ENCODE measurements around the gene RBBP5.
A peak's percentile ranks its signal among the peaks of the same experiment; 100 is the strongest.

Gene RBBP5

DNA sequence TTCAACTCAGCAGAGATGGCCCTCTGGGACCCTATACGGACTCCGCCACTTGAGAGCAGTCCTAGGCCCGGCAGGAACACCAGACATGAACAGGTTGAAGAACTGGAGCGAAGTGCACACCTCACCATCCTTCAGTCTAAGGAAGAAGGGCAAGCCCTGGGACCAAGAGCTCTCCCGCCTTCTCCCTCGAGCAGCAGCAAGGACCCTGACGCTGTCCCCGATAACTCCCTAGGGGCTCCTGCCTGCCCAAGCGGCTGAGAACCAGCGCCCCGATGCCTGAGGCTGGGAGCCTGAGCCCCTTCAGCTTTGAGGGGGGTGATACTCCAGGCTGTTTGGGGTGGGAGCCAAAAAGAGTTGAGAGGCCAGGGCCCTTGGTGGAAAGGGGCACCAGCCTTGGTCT lies 47.7 kb downstream of the RBBP5 start:
- DNase-seq (ENCODE audit: low spot score) = no peak

DNA sequence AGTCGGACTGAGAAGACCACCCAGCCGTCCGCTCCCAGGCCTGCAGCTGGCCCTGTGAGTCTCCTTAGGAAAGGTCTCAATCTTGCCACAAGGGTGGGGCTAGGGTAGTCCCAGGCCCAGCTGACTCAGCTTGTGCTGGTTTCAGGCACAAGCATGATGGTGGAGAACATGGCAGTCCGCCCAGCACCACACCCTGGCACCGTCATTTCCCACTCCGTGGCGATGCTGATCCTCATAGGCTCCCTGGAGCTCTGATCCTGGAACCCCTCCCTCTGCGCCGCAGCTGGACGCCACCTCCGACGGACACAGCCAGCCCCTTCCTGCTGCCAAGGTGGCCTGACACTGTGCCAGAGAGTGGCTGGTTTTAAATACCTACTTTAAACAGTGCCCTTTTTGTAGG lies 48.3 kb downstream of the RBBP5 start:
- peak; percentile 7 for DNase-seq (ENCODE audit: low spot score)

DNA sequence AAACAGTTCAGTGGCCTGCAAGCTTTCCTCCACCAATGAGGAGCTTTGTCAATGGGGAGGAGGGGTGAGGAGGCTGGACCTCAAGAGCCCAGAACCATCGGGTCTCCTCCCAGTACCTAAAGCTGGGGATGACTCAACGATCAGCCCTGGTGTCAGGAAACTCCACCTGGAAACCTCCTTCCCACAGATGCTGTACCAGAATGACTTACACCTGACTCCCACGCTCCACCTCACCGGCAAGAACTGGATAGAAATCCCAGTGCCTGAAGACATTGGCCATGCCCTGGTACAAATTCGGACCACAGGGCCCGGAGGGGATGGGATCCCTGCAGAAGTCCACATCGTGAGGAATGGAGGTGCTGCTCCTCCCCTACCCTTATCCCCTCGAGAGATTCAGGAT lies 48.9 kb downstream of the RBBP5 start:
- DNase-seq (ENCODE audit: low spot score) = peak; percentile 2

DNA sequence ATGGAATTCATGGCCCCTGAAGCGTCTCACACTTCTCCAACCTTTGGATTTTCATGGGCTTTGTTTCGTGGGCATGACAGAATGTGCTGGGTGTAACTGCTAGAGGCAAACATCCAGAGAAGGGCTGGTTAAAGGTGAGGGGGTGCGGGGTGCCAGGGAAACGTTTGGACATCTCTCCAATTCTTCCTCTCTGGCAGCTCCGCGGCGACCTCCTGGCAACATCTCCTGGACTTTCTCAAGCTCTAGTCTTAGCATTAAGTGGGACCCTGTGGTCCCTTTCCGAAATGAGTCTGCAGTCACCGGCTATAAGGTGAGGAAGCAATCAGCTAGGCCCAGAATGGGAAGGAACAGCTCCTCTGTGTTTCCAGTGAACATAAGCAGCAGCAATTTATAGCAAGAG lies 49.5 kb downstream of the RBBP5 start:
- DNase-seq (ENCODE audit: low spot score) = no peak

DNA sequence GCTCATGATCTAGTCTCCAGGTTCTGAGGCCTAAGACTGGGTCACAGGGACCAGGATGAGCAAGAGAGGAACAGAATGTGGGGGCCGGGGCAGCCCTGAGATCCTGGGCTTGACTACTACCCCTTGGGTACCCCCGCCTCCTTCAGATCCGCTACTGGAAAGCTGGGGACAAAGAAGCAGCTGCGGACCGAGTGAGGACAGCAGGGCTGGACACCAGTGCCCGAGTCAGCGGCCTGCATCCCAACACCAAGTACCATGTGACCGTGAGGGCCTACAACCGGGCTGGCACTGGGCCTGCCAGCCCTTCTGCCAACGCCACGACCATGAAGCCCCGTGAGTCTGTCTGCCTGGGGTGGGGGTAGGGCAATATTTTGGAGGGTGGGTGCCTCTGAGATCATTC lies 50.0 kb downstream of the RBBP5 start:
- DNase-seq (ENCODE audit: low spot score) = no peak

DNA sequence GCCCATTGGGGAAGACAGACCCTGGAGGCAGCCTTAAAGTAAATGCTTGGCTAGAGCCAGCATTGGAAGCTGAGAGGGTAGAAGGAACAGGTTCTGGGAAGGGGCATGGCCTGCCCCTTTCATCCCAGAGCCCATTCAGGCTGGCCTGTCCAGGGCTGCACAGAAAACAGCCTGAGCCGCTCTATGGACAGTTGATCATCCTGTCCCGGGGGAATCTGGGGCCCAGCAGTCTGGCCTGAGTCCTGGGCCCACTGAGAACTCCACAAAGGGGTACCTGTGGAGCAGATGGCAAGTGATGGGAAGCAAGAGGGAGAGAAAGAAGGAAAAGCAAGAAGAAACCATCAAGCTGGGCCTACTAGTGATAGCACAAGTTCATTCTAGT lies 50.8 kb downstream of the RBBP5 start:
- DNase-seq (ENCODE audit: low spot score) = no peak

DNA sequence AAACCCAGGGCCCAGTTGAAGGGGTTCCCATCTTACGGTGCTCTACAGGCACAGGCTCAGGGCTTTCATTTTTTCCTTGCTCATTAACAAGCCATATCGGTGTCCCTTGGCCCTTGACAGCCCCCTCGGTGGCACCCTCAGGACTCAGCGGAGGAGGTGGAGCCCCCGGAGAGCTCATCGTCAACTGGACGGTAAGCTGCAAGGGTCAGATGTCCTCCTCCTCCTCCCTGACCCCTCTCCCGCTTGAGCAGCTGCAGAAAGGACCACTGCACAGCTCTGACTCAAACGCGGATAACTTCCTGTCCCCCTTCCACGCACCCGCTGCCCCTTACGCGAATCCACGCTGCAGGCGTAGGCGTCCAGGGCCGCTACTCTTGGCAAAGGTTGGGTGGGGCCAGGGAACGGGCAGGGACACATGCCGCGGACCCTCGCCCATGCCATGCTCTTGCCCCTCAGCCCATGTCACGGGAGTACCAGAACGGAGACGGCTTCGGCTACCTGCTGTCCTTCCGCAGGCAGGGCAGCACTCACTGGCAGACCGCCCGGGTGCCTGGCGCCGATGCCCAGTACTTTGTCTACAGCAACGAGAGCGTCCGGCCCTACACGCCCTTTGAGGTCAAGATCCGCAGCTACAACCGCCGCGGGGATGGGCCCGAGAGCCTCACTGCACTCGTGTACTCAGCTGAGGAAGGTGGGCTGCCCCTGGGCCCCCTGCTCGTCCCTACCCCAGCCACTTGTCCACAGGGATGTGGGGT lies 52.2 kb downstream of the RBBP5 start:
- DNase-seq (ENCODE audit: low spot score) = no peak

DNA sequence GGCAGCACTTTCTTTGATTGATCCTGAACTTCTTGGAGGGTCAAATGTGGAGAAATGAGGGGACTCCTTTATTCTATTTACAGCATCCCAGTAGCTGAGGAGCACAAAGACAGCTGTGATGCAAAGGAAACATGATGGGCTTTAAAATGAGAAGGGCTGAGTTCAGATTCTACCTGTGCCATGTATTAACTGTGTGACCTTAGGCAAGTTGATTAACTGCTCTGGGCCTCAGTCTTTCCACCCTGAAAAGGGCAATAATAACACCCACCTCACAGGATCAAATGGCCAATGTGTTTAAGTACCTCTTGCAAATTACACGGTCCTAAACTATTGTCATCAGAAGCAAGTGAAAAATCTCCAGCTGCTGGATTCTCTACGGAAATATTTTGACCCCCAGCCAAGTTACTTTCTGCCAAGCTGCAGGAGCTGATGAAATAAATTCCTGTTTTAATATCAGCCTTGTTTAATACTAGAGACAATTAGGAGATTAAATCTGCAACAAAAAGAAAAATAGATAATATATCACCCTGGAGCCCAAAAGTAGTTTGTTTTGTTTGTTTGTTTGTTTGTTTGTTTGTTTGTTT lies 53.2 kb downstream of the RBBP5 start:
- no peak for DNase-seq (ENCODE audit: low spot score)

DNA sequence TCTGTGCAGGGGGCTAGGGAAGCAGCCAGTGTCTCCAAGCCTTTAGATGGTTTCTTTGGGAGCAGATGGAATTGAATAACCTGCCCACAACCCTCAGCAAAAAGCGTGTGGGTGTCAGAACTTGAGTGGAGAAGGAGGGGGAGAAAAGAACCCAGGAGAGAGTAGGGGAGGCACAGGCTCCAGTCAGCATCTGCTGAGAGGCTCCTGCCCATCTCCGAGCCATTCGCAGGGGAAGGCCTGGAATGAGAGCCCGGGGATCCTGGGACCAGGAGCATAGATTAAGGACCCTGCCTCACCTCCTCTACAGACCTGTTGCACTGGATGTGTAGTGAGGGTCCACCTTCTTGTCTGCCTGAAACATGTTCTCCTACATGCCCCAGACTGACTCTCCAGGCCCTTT lies 53.8 kb downstream of the RBBP5 start:
- DNase-seq (ENCODE audit: low spot score) = no peak

DNA sequence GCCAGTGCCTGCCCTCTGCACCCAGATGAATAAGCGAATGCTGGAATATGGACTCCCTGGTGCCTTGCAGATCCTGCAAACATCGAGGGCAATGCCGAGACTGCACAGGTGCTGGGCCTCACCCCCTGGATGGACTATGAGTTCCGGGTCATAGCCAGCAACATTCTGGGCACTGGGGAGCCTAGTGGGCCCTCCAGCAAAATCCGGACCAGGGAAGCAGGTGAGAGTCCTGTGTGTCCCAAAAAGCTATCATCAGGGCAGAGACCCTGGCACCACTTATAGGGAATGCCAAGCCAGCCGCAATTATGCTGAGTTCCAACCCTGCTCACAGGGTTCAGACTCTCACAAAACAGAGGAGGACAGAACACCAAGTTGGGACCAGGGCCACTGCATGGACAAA lies 54.7 kb downstream of the RBBP5 start:
- no peak for DNase-seq (ENCODE audit: low spot score)

DNA sequence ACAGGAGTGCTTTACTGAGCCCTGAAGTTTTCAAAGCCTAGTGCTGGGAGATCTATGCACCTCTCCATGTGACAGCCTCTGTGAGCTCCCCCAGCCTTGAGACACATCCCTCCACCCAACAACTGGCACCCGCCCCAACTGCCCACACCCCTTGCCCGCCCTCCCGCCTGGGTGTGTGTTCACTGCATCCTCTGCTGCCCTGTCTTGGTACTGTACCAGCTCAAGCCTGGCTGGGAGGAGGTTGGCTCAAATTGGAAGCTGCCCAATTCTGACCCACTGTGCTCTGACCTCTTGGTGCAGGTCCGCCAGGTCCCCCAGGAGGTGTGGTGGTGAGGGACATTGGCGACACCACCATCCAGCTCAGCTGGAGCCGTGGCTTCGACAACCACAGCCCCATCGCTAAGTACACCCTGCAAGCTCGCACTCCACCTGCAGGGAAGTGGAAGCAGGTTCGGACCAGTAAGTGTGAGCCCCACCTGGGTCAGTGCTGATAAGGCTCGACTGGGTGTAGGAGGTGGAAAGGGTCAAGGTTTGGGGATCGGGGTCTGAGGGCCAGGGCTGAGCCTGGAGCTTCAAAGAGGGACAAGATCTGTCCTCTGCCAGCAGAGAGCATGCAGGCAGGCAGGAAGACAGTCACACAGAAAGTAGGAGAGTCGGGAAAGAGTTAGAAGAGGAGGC lies 55.5 kb downstream of the RBBP5 start:
- no peak for DNase-seq (ENCODE audit: low spot score)

DNA sequence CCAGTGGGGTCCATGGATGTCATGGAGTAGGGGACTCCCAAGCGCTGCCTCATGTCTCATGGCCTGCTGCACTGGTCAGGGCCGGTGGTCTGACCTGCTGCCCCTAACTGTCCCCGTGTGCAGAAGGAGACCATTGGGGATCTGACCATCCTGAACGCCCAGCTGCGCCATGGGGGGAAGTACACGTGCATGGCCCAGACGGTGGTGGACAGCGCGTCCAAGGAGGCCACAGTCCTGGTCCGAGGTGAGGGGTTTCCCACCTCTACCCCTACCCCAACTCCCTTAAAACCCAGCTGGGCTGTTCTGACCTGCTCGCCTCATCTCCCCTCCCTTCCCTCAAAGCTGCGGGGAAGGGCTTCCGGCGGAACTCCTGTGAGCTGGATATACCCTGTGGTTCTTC lies 56.1 kb downstream of the RBBP5 start:
- DNase-seq (ENCODE audit: low spot score) = no peak

DNA sequence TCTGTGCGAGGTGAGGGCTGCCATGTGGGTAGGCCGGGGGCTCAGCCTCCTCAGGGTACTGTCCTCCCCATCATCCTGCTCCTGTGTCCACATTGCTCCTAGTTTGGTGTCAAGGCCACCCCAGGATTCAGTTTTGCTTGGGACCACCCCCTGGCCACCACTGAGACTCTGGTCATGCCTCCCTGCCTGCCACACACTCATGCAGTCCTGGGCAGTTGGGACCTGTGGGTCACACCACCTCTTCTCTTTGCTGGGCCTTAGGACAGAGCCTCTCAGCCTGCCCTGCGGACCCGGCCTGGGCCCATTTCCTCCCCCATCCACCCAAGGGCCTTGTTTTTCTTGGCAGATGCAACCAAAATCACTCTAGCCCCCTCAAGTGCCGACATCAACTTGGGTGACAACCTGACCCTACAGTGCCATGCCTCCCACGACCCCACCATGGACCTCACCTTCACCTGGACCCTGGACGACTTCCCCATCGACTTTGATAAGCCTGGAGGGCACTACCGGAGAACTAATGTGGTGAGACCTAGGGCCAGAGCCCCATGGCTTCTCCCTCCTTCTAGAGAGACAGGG lies 56.9 kb downstream of the RBBP5 start:
- DNase-seq (ENCODE audit: low spot score) = no peak

DNA sequence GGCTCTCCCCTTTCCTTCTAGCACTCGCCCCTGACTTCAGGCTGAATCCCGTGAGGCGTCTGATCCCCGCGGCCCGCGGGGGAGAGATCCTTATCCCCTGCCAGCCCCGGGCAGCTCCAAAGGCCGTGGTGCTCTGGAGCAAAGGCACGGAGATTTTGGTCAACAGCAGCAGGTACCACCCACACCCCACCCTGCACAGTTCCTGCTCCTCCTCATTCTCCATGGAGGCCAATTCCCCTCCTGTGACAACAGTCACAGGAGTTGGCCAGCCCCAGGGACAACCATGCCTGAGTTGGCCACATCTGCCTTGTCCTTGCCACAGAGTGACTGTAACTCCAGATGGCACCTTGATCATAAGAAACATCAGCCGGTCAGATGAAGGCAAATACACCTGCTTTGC lies 57.5 kb downstream of the RBBP5 start:
- DNase-seq (ENCODE audit: low spot score) = no peak

DNA sequence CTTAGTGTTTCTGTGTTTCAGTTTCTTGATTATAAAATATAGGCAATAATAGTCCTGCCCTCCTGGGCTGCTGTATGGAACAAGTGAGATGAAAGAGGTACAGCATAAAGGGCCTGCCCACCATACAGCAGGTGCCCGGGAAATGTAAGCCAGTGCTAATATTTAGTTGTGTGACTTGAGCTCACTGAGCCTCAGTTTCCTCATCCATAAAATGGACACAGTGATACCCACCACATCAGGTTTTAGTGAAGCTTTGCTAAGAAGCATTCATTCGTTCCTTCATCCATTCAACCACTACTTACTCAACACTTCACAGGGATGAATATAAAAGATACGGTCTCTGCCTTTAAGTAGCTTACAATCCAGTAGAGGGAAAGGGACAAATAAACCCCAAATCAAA lies 58.9 kb downstream of the RBBP5 start:
- DNase-seq (ENCODE audit: low spot score) = no peak

DNA sequence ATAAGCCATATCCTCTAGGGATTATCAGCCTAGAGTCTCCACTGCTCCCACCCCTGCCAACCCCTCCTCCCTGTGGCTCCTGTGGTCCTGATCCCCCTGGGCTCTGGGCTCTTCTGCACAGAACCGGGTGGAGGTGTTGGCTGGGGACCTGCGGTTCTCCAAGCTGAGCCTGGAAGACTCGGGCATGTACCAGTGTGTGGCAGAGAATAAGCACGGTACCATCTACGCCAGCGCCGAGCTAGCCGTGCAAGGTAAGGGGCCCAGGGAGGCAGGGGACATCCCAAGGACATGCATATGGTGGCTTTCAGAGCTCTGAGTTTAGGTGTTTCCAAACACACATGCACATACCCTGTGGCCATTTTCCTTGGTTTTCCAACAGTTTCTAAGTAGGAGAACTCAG lies 59.5 kb downstream of the RBBP5 start:
- no peak for DNase-seq (ENCODE audit: low spot score)

DNA sequence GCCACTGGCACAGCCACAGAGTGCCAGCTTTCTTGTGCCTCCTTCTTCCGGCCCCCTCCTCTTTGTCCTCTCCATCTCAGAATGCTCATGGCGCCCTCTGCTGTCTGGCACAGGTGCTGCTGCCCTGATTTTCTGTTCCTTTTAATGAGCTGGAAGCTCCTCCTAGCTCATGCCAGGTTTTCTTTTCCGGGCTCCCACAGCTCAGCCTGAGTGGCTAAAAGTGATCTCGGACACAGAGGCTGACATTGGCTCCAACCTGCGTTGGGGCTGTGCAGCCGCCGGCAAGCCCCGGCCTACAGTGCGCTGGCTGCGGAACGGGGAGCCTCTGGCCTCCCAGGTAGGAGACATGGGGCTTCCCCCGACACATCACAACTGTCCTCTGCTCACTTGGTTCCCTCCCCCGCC lies 60.1 kb downstream of the RBBP5 start:
- DNase-seq (ENCODE audit: low spot score) = peak; percentile 82

DNA sequence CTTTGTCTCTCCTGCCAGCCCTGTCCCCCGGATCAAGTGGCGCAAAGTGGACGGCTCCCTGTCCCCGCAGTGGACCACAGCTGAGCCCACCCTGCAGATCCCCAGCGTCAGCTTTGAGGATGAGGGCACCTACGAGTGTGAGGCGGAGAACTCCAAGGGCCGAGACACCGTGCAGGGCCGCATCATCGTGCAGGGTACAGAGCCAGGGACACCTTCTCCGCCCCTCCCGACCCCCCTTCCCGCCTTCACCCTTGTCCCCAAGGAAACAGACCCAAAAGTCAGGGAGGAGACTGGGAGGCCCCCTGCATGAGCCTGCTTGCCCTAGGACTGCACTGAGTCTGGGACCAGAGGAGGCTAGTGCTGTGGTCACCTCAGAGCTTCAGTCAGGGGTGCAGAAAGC lies 60.6 kb downstream of the RBBP5 start:
- DNase-seq (ENCODE audit: low spot score) = no peak

DNA sequence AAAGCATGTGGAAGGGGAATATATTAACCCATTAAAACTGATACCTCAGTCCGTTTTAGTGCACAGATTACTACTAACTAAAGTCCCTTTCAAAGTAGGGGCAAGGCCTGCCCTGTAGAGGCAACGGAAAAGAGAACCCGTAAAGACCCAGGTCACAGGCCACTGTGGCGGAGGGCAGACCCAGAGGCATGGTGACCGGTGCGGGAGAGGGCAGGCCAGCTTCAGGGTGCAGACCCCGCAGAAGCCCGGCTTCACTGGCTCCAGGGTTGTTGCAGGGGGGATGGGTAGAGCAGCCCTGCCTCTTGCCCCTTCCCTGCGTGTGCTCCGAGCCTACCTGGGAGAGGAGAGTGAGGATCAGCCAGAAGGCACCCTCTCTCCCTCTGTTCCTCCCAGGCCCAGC lies 61.0 kb downstream of the RBBP5 start:
- DNase-seq (ENCODE audit: low spot score) = no peak

DNA sequence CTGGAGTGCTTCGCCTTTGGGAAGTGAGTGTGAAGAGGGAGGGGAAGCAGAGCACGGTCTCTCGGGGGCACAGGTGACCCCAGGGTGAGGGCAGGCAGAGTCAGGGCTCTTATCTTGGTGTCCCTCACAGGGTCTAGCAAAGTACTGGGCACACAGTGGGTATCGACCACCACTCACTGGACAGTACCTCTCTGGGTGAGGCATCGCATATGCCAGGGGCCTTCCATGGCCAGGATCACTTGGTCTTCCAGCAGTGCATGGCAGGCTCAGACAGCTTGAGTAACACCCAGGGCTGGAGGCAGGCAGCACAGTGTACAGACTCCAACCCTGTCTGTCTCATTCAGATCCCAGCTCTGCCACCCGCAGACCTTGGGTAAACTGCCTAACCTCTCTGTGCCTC lies 62.1 kb downstream of the RBBP5 start:
- DNase-seq (ENCODE audit: low spot score) = no peak

DNA sequence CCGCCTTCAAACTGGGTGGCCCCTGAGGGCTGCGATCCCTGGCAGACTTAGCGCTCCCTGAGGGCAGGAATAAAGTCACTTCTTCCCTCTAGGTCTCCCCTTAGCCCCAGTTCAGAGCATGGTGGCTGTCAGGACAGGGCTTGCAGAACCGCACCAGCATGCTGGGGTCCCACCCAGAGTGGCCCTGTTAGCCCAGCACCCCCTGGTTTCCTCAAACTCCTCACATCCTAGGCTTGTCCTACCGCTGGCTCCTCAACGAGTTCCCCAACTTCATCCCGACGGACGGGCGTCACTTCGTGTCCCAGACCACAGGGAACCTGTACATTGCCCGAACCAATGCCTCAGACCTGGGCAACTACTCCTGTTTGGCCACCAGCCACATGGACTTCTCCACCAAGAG lies 62.9 kb downstream of the RBBP5 start:
- no peak for DNase-seq (ENCODE audit: low spot score)

DNA sequence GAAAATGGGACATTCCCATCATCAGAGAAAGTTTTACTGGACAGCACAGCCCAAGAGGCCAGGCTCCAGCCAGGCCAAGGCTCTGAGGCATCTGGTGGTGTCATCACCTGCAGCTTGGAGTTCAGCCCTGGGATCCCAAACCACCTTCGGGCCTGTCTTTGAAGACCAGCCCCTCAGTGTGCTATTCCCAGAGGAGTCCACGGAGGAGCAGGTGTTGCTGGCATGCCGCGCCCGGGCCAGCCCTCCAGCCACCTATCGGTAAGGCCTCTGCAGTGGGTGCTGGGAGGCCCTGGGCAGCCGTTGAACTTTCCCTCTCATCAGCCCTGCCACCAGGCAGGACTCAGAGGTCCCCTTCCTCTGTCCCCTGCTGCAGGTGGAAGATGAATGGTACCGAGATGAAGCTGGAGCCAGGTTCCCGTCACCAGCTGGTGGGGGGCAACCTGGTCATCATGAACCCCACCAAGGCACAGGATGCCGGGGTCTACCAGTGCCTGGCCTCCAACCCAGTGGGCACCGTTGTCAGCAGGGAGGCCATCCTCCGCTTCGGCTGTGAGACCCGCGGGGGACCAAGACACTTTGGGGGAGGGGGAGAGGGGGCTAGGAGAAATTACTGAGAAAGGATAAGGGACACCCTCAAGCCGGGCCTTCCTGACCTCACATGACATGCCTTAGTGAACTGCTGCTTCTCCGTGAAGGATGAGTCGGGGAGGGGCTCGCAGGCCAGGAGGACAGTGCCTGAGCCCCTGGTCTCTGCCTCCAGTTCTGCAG lies 63.8 kb downstream of the RBBP5 start:
- DNase-seq (ENCODE audit: low spot score) = no peak

Measured in AG08396 (cell line).